ENCODE results near the gene MRPL34.

Gene MRPL34

DNA sequence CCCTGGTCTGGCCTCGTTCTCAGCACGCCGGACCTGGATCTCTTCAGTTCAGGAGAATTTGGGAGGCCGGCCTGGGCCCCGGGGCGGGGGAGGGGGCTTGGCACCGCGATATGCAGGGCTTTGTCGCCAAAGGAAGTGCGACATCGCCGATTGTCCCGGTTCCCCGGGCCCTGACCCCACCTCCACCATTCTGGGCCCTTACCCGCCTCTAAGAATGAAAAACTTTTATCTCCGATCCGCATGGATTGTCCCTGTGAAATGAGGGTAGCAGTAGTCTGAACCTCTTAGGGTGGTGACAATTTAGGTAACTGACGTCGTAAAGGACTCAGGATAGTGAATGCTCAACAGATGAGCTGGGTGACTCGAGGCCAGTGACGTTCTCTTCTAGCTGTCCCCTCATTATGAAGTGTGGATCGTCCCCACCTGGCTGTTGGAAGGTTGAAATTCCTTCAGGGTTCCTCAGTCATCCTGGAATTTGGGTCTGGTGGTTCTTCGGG is 4.3 kb downstream of the MRPL34 start:
- no peak for DNase-seq (ENCODE audit: low read depth in 2 of 2)

DNA sequence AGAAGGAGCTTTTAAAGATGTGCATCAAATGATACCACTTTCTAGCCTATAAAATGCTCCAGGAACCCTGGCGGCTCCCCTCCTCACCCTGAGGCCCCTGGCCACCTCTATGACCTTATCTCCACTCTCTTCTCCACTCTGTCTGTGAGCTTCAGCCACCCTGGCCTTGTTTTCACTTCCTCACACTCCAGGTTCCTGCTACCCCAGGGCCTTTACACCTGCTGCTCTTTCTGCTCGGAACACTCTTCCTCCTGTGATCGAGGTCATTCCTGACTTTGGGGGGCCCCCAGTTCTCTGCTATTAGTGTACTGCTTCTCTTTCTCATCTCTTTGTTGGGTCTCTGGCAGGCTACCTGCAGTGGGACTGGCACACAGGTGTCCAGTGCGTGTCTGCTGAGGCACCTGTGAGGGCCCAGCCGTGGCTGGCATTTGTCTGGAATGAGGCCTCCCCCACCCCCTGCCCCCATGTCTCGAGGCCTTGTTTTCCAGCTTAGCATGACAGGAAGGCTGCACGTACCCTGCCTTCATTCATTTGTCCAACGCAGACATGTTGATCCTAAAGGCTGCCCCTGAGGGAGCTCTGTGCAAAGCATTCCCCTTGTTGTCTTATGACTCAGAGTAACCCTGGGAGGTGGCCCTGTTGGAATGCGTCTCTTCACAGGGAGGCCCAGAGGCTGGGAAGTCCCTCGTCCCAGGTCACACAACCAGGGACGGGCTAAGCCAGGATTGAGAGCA is 6.0 kb downstream of the MRPL34 start:
- DNase-seq (ENCODE audit: low read depth in 2 of 2), result no peak

GRCh38 chr19:17312189-17313113 is 6.8 kb downstream of the MRPL34 start:
- no peak for DNase-seq (ENCODE audit: low read depth in 2 of 2)

DNA sequence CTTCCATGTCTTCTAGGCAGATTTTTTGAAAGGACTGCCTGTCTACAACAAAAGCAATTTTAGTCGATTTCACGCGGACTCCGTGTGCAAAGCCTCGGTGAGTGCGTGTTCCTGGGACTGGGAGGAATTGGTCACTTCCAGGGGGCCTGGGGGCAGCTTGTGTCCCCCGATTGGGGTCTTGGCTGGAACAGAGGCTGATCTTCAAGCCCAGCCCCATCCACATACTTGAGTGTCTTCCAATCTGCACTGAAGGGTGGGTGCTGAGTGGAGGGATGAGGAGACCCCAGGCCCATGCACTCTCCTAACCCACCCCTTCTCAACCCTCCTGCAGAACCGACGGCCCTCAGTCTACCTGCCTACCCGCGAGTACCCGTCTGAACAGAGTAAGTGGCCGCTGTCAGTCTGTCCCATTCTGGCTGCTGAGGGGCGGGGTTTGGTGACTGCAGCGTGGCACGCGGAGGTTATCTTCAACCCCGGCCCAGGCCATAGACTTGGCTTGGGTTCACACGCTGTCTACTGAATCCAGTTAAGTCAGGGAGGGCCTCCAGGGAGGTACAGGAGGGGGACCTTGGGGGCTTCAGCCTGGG is 8.4 kb downstream of the MRPL34 start:
- DNase-seq (ENCODE audit: low read depth in 2 of 2), result no peak

DNA sequence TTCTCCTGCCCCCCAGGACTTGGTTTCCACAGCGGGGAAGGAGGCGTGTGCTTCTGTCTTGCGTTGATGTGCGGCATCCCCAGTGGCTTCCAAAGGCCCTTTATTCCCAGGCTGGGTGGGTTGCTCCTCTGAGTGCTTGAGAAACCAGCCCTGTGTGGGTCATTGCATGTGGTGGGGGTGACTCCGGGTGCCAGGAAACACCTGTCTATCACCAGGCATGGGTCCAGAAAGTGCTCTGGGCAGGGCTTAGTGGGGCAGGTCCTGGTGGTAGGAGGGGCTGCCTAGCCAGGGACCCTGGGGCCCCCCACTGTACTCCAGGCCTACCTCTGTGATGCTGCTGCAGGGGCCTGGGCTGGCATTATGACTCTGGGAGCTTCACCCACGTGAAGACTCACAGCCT is 13.3 kb downstream of the MRPL34 start:
- no peak for DNase-seq (ENCODE audit: low read depth in 2 of 2)

GRCh38 chr19:17319473-17320238 is 14.0 kb downstream of the MRPL34 start:
- no peak for DNase-seq (ENCODE audit: low read depth in 2 of 2)

DNA sequence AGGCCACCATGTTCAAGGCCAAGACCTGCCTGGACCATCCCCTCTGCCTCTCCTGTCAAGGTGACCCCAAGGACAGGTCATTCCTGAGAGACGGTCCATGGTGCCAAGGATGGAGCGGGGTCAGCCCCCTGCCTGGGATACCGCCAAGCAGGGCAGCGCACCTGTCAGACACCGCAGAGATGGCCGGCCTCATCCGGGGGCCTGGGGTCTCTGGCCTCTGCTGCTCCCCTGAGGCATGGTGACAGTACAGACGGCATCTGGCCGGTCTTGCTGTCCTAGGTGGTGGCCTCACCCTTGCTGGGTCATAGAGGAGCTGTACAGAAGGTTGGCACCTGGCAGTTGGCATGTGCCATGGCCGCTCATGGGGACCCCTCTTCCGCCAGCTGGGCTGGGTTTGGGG is 14.8 kb downstream of the MRPL34 start:
- no peak for DNase-seq (ENCODE audit: low read depth in 2 of 2)

DNA sequence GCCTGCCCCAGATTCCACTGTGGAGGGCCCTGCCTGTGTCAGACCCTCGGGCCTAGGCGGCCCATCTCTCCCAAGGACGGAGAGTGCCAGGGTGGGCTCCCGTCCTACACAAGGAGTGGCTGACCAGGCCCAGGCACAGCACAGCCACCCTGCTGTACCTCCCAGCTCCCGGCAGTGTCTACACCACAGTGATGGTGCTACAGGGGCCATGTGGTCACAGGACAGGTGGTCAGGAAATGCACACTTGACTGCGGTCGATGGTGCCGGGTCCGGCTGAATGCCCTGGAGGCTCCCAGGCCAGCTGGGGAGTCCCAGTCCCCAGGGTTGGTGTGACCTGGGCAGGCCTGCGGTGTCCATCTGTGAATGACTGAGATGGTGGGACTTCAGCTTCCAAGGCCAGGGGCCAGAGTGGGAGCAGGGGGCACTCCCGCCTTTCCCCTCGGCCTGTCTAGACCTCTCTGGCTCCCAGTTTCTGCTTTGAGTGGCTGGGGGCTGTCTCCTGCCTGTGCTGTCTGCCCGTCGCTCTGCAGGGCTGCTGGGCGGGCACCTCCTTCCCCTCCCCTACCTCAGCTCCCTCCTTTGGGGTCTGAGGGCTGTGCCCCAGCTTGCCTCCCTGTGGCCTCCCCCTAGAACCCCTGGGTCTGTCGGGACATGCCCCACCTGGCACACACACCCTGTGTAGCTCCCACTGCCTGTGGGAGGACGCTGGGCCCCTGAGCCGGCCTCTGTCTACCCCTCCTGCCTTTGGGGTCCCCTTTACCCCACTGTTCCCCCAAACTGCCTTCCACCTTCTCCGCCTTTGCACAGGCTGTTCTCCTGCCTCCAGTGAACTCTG is 16.2 kb downstream of the MRPL34 start:
- DNase-seq (ENCODE audit: low read depth in 2 of 2), result no peak

DNA sequence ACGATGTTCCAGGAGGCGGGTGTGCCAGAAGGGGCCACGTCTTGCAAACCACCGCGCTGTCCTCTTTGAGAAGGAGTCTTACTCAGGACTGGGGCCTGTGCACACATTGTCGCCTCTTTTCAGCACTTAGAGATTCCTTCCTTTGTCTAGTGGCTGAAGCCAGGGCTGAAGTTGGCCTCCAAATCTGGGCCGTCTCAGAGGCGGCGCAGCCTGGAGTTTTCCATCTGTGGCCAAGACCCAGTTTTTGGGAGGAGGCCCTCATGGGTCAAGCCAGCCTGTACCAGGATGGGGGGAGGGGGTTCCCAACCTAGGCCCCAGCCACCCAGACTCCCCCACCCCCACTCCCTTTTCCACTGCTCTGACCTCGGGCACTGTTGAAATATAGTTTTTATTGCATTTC is 17.2 kb downstream of the MRPL34 start:
- DNase-seq (ENCODE audit: low read depth in 2 of 2), result no peak

GRCh38 chr19:17323300-17323963 is 17.8 kb downstream of the MRPL34 start:
- DNase-seq (ENCODE audit: low read depth in 2 of 2), result no peak

DNA sequence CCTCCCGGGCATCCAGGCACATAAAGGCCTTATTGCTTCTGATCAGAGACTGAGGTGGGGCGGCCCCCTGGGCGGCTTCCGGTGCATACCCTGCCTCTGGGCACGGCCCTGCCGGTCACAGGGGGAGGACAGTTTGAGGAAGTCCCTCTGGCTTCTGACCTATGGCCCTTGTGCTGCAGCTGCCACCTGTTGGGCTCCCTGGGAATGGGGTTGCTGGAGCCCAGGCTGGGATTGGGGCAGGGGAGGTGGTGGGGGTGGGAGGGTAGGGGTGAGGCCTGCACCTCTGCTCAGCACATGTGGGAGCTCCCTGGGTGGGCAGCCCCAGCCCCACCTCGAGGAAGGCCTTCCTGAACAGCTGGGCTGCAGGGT is 18.3 kb downstream of the MRPL34 start:
- DNase-seq (ENCODE audit: low read depth in 2 of 2), result no peak

DNA sequence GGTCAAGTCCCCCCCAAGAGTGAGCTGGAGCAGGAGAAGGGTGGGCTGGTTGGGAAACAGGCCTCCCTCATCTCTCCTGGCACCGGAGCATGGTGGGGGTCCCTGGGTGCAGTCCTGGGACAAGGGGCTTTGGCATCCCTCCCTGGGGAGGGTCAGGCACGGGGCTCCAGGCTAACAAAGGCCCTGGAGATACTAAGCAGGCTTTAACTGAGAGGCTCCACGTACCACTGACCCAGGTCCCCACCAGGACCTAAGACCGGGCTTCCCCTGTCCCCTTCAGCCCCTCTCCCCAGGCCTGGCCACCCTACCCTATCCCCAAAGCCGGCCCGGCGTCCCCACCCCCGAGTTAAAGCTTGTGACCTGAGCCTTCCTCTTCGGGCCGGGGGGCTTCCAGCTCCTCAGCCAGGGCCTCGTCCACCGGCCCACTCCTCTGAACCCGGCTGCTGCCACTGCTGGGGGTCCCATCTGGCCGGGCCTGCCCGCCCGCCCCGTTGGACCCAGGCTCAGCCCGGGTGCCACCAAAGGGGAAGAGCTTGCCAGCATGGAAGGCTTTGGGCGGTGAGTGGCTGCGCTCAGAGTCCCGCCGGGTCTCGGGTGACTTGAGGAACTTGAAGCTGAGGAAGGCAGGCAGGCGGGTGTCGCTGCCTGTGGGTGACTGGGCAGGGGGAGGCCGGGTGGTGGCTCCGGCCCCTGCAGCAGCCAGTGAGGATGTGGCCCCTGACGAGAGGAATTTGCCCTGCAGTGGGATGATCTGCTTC is 18.9 kb downstream of the MRPL34 start:
- no peak for DNase-seq (ENCODE audit: low read depth in 2 of 2)

DNA sequence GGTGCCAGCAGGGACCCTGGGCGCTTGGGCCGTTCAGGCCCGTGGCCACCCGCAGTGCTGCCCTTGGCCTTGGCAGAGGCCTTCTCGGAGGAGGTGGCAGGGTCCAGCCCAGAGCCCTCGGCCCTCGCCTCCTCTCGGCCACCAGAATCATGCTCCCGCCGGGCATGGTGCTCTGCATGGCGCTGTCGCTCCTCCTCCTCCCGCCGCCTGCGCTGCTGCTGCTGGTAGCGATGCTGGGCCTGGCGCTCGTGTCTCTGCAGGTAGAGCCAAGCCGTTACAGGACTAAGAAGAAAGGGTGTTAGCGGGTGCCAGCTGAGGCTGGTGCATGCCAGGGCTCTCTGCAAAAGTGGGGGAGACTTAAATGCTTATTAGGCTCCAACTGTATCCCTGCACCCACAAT is 19.5 kb downstream of the MRPL34 start:
- no peak for DNase-seq (ENCODE audit: low read depth in 2 of 2)

DNA sequence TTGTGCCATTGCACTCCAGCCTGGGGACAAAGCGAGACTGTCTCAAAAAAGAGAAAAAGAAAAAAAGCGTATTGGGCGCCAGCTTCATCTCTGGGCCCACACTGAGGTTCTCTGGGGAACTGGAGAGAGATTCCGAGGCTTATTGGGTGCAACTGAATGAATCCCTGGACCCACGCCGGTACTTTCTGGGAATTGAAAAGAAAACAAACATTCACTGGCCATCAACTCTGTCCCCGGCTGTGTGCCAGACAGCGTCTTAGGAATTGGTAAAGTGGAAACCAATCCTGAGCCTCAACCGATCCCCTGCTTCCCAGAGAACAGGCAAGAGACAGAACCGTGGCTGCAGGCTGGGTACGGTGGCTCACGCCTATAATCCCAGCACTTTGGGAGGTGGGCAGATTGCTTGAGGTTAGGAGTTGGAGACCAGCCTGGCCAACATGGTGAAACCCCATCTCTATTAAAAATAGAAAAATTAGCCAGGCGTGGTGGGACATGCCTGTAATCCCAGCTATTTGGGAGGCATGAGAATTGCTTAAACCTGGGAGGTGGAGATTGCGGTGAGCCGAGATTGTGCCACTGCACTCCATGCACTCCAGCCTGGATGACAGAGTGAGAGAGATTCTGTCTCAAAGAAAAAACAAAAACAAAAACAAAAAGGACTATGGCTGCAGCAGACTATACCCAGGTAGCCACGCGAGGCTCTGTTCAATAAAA is 20.4 kb downstream of the MRPL34 start:
- no peak for DNase-seq (ENCODE audit: low read depth in 2 of 2)

- DNase-seq (ENCODE audit: low read depth in 2 of 2), result no peak
Measured at GRCh38 chr19:17326595-17326966, 20.9 kb downstream of the MRPL34 start.

DNA sequence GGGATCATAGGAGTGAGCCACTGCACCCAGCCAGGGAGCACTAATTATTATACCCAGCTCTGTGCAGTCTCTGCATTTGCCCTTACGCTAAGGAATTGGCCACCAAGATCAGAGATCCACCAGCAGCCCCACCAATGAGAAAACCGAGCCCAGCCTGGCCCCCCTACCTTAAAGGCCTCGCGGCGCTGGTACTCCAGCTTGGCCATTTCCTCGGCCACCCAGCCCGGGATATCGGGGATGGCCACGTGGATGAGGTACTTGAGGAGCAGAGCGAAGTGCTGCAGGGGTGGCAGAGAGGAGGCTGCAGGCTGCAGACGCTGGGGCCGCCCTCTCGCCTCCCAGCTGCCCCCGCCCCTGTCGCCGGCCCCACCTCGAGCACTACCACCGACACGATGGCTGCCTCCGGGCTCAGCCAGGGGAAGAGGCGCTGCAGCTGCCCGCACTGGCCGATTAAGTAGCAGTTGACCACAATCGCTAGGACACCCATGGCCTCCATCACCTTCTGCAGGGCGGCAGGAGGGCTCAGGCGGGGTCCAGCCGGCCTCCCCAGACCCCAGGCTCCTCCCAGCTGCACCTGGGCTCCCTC is 21.5 kb downstream of the MRPL34 start:
- DNase-seq (ENCODE audit: low read depth in 2 of 2), result no peak

DNA sequence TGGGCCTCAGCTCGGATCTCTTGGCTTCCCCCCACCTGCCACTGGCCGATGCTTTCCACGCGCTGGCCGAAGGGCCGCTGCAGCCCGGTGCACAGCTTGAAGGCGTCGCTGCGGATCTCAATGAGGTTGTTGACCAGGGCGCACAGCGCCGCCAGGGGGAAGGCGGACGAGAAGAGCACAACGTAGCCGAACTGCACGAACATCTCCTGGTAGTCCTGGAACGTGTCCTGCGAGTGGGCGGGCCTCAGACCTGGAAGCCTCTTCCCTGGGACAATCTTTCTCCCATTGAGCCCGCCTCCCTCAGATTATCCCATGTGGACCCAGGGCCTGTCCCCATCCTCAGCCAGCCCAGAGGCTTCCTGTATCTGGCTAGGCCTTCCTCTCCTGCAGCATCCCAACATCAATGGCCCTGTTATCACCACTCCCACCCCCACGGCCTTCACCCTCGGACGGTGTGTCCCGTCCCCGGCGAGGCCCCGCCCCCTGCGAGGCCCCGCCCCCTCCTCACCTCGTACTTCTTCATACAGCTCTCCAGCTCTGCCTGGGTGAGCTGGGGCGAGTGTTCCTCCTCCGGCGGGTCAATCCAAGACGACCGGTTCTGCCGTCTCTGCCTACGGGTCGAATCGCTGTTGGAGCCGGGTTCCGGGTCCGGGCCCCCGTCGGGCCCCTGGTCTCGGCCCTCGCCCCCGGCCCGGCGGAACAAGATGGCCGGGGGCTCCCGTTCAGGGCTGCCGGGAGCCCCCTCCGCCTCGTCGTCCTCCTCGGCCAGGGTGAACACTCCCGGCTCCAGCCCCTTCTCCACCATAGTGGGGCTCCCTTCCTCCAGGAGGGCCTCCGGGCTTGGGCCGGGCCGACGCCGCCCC is 22.2 kb downstream of the MRPL34 start:
- DNase-seq (ENCODE audit: low read depth in 2 of 2), result no peak
